Erythroblast (primary cell): ENCODE data around the gene TUBA8.
"Not testable (repeated sequence)": the region's sequence is repeated elsewhere in the genome, so short reads cannot be mapped to it uniquely, and the experiment has no call there.

Experiments
- DNase-seq, 2 experiments: peaks; one replicate each; lab custom pipeline; 2025; lab: John Stamatoyannopoulos, UW
- GATA1 ChIP-seq: IDR thresholded peaks from 2 replicates; pipeline ENCODE4 v1.6.1; 2011; ENCODE audit warnings: low read depth, mild to moderate bottlenecking, control low read depth, low read length, moderate library complexity
- POLR2A ChIP-seq: IDR thresholded peaks from 2 replicates; pipeline ENCODE4 v1.6.1; 2011; ENCODE audit warnings: mild to moderate bottlenecking, low read length

TUBA8 gene

DNA sequence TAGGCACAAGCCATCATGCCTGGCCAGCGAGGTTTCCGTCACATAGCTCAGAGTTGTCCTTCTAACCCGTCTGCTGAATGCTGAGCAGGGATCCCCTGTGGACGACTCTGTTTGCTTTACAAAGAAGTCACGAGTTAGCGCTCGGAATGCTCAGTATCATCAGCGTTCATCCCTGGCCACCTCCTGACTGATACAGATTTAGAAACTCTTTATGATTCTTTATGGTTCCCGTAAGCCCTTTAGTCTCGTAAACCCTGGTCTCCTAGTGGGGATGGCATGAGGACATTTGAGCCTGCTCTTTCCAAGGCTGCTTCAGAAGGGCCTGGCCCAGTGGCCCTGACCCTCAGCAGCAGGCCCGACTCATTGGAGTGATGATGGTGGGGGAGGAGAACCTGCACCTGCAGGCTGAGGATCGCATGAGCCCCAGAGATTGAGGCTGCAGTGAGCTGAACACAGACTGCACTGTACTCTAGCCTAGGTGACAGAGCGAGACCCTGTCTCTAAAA is 23.2 kb upstream of the TUBA8 start:
- DNase-seq: no peak
- TF ChIP-seq GATA1: no peak
- no peak for TF ChIP-seq POLR2A

DNA sequence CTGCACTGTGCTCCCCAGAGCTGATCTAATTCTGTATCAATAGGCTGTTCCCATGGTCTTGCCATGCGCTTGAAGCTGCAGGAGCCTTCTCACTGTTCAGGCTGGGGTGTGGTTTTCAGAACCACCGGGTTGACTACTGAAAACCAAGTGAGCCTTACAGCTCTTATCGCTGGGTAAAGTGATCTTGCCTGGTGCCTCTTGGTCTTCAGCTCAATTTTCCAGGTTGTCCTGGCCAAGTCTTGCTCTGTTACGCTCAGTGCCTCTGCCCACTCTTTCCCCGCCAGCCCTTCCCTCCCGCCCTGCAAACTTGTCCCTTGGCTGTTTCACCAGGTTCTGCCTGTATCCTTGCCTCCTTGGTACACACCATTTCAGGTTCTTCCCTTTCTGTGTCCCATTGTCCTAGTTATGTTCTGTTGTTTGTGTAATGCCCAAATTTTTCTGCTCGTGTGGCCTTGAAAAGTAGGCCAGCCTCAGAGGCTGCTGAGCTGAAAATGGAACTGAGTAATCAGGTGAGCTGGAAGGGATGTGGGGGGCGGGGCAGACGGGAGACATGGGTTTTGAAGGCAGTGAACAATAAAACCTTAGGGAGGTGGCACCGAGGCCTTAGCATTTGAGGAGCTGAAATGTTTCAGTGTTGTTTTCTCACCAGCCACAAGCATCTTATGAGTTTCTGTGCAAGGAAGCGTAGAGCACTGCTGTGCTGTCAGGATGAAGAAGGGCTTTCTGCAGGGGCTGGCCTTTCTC is 21.6 kb upstream of the TUBA8 start:
- TF ChIP-seq GATA1: no peak
- TF ChIP-seq POLR2A: no peak
- no peak for DNase-seq

DNA sequence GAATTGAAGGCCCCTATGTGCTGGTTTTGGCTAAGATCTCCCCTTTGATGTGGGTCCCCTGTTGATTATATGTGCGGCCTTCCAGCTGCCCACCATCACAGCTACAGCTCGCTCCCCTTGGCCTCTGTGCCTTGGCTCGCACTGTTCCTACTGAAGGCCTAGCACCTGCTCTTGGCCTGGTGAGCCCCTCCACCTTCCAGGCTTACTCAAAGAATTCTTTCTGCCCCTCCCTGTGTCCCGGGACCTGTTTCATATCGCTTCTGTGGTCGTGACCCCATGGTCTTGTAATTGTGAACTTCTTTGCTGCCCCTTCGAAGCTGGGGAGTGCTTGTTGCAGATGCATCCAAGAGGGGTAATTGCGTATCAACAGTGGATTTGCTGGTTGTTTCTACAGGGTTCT is 20.3 kb upstream of the TUBA8 start:
- no peak for DNase-seq
- TF ChIP-seq POLR2A: no peak
- TF ChIP-seq GATA1: no peak

DNA sequence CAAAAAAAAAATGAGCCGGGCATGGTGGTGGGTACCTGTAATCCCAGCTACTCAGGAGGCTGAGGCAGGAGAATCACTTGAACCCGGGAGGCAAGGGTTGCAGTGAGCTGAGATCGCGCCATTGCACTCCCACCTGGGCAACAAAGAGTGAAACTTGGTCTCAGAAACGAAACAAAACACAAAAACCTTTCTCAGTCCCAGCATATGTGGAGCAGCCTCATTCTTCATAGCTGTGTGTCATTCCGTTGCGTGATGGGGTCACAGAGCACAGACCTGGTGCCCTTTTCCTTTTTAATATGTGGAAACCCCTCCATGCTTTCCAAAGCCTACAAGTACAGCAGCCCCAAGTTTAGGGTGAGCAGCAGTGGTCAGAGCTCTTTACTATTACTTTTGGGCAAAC is 19.1 kb upstream of the TUBA8 start:
- TF ChIP-seq POLR2A (no peak), GATA1 (no peak)
- no peak for DNase-seq

DNA sequence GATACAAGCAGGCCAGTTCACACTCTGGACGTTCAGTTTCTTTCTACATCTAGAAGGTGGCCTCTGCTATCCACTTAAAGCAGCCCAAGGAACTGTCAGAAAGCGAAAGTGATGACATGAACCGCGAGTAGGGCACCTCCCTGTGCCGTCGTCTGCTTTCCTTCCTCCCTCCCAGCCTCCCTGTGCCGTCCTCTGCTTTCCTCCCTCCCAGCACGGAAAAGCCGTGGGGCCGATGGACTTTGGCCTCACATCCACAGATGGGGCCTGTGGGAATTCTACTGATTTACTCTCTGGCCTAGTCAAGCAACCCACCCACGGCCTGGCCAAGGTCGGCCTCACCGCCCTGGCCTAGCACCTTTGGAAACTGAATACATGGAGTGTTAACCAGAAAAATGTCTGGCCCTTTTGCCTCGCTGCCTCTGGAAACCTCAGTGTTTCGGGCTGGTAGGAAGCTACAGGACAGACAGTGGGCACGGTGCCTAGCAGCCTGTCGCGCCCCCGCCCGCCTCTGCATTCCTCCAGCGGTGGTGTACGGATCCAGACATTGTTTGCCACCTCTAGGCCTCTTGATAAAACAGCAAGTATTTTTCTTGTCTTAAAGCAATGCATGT is 18.6 kb upstream of the TUBA8 start:
- no peak for DNase-seq
- no peak for TF ChIP-seq GATA1

DNA sequence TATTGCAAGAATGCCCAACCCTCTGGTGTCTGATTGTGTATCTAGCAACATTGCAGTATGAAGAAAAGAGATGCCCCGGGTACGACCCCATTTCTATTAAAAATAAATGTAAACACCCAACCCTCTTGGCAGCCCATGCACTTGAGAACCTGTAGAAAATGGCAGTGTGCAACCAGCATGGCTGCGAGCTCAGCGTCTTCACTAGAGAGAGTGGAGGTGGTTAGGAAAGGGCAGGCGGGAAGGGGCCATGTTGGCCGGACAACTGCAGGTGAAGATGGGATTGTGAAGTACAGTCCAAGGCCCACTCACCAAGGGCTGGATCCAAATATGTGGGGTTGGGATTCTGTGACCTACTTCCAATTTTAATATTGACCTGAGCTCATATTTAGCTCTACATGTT is 16.9 kb upstream of the TUBA8 start:
- DNase-seq: no peak
- TF ChIP-seq POLR2A (no peak), GATA1 (no peak)

DNA sequence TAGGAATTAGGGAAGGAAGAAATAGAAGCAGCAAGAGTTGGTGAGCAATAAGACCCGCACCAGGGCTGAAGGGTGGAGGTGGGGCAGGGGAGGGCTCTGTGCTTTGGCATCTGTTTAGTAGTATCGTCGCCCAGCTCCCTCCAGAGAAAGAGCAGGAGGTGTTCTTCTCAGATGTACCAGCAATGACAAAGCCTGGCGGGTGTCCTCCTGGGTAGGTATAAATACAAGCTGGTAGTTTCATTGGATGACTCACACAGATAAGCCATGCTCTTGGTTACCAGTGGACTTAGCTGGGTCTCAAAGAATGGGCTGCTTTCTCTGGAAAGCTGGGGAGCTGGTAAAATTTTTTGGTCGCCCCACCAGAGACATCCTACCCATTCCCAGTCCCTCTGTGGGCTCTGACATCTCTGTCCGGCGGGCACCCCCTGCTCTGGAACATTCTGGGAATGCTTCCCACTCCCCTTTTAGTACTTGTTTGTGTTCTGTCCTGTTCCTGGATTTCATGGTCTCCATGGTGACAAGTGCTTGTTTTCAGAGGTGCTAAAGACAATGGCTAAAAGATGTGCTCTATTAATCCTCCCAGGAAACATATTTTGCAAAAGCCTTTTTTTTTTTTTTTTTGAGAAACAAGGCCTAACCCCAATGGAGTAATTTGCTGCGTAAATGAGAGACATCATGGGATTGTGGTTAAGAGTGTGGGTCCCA is 15.4 kb upstream of the TUBA8 start:
- no peak for TF ChIP-seq POLR2A
- DNase-seq: no peak

DNA sequence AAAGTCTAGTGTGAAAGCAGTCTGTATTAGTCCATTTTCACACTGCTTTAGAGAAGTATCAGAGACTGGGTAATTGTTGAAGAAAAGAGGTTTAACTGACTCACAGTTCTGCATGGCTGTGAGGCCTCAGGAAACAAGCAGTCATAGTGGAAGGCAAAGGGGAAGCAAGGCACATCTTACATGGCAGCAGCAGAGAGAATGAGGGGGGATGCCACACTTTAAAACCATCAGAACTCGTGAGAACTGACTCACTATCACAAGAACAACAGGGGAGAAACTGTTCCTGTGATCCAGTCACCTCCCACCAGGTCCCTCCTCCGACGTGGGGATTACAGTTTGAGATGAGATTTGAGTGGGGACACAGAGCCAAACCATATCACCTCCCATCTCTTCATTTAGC is 13.8 kb upstream of the TUBA8 start:
- no peak for DNase-seq
- TF ChIP-seq POLR2A (no peak), GATA1 (no peak)

DNA sequence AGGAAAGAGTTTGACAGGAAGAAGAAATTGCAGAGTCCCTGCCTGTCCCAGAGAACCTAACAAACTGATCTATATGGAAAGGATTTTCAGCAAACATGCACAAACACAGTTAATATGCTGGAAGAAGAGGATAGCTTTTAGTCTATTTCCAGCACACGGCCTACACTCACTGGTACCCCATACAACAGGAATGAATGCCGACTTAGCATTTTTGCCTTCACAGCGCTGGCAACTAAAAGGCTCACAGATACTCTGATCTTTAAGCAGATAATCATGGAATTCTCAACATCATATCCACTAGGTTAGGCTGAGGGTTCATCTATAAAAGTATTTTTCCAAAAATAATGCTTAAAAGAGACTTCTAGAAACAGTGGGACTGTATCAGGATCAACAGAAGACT is 9.8 kb upstream of the TUBA8 start:
- TF ChIP-seq POLR2A (no peak), GATA1 (no peak)
- no peak for DNase-seq

DNA sequence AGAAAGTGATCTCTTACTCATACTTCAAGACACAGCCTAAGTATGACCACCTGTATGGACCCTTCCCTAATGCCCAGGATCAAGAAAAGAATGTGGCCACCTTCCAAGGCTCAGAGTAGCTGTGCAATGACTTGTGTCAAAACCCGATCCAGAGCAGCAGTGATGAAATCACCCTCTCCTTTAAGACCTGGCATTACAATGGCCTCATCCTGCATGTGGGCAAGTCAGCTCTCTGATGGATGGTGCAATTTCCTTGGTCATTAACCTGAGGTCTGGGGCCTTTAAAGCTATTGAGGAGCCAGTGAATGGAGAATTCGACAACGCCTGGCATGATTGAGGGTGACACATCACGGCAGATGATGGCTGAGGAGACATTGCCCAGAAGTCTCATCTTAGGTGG is 9.1 kb upstream of the TUBA8 start:
- no peak for TF ChIP-seq POLR2A
- TF ChIP-seq GATA1: no peak
- DNase-seq: no peak

DNA sequence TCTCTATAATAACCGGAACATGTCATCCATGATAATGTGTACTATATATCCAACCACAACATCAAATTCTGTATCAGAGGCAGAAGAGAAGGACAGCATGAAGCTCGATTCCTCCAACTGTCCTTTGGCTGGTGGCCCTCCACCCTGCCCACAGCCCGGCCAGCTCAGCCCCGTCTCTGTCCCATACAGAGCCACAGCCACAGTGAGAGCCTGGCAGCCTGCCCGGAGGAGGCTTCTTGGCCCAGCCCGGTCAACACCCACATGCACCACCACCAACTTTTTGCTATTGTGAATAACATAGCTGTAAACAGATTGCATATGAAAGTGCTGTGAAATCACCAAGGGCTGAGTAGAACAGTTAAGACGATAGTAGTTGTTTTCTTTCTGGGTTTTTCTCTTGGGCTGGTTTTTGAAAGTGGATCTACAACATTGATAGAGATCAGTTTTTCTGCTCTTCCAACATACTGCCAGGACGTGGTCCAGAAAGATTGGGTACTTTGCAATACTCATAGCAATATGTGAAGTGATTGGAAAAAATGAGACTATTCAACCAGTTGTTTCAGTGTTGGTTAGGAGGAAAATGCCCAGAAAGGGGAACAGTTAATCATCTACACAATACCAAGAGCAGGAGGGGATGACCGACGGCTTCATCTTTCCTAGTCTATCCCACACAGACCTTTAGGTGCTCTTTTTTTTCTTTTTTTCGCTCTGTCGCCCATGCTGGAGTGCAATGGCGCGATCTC is 6.9 kb upstream of the TUBA8 start:
- no peak for DNase-seq
- TF ChIP-seq GATA1 (no peak), POLR2A (no peak)

DNA sequence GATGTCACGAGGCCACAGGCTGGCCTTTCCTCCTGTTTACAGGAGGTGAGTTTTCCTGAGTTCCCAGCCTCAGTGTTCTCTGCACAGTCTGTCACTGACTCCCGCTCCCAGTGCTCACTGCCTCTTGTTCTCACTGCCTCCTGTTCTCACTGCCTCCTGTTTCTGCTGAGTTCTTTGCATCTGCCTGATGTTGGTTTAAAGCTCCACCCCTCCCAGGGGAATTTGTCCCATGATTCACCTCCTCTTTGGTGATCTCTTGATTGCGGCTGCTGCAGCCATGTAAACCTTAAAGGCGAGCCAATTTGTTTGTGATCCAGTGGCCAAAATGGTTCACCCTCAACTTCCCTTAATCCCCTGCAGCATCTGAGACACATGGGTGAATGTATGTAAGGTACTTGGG is 6.0 kb upstream of the TUBA8 start:
- no peak for TF ChIP-seq POLR2A
- no peak for TF ChIP-seq GATA1
- DNase-seq: no peak

DNA sequence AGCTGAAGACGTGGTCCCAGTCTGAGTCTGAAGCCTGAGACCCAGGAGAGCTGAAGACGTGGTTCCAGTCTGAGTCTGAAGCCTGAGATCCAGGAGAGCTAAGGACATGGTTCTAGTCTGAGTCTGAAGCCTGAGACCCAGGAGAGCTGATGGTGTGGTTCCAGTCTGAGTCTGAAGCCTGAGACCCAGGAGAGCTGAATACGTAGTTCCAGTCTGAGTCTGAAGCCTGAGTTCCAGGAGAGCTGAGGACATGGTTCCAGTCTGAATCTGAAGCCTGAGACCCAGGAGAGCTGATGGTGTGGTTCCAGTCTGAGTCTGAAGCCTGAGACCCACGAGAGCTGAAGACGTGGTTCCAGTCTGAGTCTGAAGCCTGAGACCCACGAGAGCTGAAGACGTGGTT is 4.6 kb upstream of the TUBA8 start:
- not testable (repeated sequence) for DNase-seq

DNA sequence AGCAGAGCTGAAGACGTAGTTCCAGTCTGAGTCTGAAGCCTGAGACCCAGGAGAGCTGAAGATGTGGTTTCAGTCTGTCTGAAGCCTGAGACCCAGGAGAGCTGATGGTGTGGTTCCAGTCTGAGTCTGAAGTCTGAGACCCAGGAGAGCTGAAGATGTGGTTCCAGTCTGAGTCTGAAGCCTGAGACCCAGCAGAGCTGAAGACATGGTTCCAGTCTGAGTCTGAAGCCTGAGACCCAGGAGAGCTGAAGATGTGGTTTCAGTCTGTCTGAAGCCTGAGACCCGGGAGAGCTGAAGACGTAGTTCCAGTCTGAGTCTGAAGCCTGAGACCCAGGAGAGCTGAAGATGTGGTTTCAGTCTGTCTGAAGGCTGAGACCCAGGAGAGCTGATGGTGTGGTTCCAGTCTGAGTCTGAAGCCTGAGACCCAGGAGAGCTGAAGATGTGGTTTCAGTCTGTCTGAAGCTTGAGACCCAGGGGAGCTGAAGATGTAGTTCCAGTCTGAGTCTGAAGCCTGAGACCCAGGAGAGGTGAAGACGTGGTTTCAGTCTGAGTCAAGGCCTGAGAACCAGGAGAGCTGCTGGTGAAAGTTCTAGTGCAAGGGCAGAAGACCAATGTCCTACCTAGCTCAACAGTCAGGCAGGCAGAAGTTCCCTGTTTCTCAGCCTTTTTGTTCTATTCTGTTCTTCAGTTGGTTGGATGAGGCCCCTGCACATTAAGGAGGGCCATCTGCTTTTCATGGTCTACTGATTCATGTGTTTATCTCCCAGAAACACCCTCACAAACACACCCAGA is 3.9 kb upstream of the TUBA8 start:
- DNase-seq: peak in 1 of 2 experiments; percentile 25
